Ureter (tissue), 1 donor: ENCODE measurements around the gene XPOT. TPM values are rescaled to one million over a fixed set of nuclear protein-coding genes. Genes with fewer than 3 reads are reported as not detected.
"Not testable (repeated sequence)": the region's sequence is repeated elsewhere in the genome, so short reads cannot be mapped to it uniquely, and the experiment has no call there.

Source experiments
- DNase-seq: peaks from one replicate; pipeline ENCODE4 v3.0.0-alpha.2; 2020; ENCODE audit warnings: low spot score
- total RNA-seq: library from RNA; stranded (reverse); gene quantifications from one replicate; pipeline ENCODE4 v1.2.4, GENCODE V29; 2023
- donor health status: DM: yes; HTN: yes; CAD: no.

XPOT gene, protein sequence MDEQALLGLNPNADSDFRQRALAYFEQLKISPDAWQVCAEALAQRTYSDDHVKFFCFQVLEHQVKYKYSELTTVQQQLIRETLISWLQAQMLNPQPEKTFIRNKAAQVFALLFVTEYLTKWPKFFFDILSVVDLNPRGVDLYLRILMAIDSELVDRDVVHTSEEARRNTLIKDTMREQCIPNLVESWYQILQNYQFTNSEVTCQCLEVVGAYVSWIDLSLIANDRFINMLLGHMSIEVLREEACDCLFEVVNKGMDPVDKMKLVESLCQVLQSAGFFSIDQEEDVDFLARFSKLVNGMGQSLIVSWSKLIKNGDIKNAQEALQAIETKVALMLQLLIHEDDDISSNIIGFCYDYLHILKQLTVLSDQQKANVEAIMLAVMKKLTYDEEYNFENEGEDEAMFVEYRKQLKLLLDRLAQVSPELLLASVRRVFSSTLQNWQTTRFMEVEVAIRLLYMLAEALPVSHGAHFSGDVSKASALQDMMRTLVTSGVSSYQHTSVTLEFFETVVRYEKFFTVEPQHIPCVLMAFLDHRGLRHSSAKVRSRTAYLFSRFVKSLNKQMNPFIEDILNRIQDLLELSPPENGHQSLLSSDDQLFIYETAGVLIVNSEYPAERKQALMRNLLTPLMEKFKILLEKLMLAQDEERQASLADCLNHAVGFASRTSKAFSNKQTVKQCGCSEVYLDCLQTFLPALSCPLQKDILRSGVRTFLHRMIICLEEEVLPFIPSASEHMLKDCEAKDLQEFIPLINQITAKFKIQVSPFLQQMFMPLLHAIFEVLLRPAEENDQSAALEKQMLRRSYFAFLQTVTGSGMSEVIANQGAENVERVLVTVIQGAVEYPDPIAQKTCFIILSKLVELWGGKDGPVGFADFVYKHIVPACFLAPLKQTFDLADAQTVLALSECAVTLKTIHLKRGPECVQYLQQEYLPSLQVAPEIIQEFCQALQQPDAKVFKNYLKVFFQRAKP
- 105 TPM for total RNA-seq

- DNase-seq = peak; percentile 94
These were observed at the start of gene XPOT for GRCh38 chr12:64403707-64404469. Gene XPOT, plus strand, starts transcription at chr12:64404392. Its CDS starts 5,644 bp downstream, at chr12:64410036.

DNA sequence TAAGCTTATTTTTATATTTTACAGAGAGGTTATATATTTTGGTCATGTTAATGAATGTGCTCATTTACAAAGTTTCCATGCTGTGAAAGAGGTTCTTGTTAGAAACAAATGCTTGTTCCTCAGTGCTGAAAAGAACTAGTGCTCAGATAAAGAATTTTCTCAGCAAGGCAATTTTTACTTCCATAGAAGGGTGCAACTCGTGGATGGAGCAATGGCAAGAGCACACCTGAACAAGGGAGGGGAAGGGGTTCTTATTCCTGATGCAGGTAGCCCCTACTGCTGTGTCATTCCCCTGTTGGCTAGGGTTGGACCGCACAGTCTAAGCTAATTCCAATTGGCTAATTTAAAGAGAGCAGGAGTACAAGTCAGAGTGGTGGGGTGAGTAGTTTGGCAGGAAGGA, 48.0 kb upstream of the XPOT start:
- not testable (repeated sequence) for DNase-seq

DNA sequence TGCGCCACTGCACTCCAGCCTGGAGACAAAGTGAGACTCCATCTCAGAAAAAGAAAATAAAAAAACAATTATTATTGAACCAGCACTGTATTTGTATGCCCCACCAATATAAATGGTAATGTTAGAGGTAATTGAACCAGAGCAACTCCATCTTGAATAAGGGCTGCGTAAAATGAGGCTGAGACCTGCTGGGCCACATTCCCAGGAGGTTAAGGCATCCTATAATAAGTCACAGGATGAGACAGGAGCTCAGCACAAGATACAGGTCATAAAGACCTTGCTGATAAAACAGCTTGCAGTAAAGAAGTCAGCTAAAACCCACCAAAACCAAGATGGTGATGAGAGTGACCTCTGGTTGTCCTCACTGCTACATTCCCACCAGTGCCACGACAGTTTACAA, 43.0 kb upstream of the XPOT start:
- DNase-seq = not testable (repeated sequence)

- DNase-seq = no peak
These were observed 41.4 kb upstream of the XPOT start for GRCh38 chr12:64362721-64363305.

- no peak for DNase-seq
These were observed 20.5 kb upstream of the XPOT start for GRCh38 chr12:64383675-64384074.

GRCh38 chr12:64385019-64385418, 19.2 kb upstream of the XPOT start:
- no peak for DNase-seq

- no peak for DNase-seq
These were observed 18.7 kb upstream of the XPOT start for GRCh38 chr12:64385468-64385867.

- no peak for DNase-seq
These were observed 16.9 kb upstream of the XPOT start for GRCh38 chr12:64387197-64387816.

GRCh38 chr12:64389154-64389553, 15.0 kb upstream of the XPOT start:
- no peak for DNase-seq

GRCh38 chr12:64390275-64390851, 13.8 kb upstream of the XPOT start, which contains the start of gene C12orf56:
Gene C12orf56, minus strand, starts transcription at chr12:64390758. Its CDS starts 193 bp downstream, at chr12:64390565.
- no peak for DNase-seq

DNA sequence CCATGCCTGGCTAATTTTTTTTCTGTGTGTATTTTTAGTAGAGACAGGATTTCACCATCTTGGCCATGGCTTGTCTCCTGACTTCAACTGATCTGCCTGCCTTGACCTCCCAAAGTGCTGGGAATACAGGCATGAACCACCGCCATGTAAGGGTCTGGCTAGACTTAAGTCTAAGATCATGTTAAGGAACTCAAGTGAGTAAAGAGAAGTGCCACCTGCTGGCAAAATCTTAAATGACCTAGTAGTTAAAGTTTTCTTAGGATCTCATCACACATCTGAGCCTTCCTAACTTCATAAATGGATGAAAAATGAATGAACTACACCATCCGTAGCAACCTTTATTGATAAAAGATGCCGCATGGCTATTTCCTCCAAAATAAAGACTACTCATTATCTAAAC, 12.0 kb upstream of the XPOT start:
- no peak for DNase-seq

- no peak for DNase-seq
These were observed 8.5 kb upstream of the XPOT start for GRCh38 chr12:64395739-64396138.

DNA sequence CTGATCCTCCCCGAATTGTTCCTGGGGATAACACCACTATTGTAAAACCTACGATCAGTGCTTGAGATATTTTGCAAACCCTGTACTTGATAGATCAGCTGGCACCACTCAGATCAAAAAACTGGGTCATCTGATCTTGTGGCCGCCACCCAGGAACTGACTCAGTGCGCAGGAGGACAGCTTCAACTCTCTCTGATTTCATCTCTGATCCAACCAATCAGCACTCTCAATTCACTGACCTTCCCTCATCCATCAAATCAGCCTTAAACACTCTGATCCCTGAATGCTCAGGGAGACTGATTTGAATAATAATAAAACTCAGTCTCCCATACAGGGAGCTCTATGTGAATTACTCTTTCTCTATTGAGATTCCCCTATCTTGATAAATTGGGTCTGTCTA, 4.2 kb upstream of the XPOT start:
- DNase-seq = no peak

GRCh38 chr12:64402181-64402580, 2.0 kb upstream of the XPOT start:
- DNase-seq = no peak

GRCh38 chr12:64404470-64405256, 471 bp downstream of the XPOT start:
- DNase-seq = peak; percentile 78

GRCh38 chr12:64407342-64408223, 3.4 kb downstream of the XPOT start:
- DNase-seq = no peak

GRCh38 chr12:64411427-64411826, 7.2 kb downstream of the XPOT start:
- no peak for DNase-seq

- no peak for DNase-seq
These were observed 8.3 kb downstream of the XPOT start for GRCh38 chr12:64412459-64412858.

DNA sequence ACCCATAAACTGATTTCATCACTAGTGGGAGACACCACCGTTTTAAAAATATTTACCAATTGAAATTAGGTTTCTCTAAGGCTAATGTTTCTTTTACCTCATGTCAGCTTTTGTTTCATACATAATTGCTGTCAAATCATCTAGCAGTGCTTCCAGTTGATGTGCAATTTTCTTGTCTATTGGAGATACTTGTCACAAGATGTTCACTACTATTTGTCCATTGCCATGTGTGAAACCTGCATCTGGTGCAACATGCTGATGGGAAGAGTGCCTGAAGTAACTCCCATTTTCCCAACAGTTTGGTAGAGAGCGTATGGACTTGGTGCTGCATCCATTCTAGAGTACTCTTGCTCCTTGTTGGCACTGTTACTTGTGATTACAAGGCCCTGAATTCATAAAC, 9.7 kb downstream of the XPOT start:
- DNase-seq = no peak
